ENCODE results near the gene WNT7A.

Gene WNT7A

DNA sequence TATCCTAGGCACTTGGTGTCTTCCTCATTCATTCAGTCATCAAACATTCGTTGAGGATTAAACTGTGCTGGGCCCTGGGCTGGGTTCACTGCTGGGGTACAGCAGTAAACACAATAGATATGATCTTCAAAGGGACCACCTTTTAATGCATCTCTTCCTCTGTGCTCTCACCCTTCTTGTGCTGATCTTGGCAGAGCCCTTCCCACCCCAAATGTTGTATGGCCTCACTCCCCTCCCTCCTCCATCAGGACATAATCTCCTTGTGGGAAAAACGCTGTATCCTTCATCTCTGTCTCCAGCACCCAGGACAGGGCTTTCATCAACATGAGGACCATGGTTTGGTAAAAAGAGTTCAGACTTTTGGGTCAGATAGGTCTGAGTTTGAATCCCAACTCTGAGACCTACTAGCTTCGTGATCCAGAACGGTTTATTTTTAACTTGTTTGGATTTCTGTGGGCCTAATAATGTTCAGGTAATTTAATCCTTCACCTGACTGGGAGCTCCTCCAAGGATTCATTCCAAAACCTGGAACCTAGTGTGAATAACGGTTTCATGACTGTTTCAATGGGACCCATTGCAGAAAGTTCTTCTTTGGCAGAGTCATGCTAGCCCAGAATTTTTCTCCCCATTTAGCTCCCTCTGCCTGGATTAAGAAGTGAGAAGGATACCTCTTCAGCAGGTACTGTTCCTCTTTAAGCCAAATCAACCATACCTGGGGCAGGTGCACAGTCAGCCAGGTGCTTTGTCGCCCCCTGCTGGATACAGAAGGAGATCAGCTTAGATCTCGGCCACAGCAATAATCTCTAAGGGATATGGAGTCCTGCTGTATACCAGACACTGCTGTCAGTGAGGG is 5.2 kb upstream of the WNT7A start:
- DNase-seq = no peak

DNA sequence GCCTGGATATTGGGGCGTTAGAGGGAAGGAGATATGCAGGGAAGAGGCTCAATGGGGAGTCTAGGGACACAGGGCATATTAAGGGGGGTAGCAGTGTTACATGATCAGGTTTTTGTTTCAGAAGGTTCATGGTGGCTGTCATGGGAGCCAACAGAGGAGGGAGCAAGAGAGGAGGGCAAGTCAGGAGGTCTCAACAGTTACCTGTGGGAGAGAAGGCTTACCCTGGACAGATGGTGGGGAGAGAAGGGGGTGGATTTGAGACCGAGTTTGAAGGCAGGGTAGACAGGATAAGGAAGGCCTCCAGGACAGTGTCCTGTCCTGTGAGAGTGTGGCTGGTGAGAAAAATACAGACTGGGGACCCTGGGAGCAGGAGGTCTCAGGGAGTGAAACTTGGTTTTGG is 3.8 kb upstream of the WNT7A start:
- no peak for DNase-seq

DNA sequence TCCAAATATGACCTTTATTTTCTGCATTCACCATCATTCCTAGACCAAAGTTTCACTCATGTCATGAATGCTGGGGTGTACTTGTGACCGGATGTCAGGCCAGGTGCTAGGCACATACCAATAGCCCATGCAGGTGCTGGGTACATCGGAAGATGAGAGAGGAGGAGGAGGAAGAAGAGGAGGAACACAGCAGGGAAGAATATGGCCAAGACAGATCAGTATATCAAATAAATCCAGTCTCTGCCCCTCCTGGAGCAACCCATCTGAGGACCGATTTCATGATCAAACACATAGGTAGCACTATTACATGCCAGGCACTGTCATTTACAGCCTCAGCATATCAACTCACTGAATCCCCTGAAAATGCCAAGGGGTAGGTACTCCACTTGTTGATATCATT is 3.0 kb upstream of the WNT7A start:
- no peak for DNase-seq

DNA sequence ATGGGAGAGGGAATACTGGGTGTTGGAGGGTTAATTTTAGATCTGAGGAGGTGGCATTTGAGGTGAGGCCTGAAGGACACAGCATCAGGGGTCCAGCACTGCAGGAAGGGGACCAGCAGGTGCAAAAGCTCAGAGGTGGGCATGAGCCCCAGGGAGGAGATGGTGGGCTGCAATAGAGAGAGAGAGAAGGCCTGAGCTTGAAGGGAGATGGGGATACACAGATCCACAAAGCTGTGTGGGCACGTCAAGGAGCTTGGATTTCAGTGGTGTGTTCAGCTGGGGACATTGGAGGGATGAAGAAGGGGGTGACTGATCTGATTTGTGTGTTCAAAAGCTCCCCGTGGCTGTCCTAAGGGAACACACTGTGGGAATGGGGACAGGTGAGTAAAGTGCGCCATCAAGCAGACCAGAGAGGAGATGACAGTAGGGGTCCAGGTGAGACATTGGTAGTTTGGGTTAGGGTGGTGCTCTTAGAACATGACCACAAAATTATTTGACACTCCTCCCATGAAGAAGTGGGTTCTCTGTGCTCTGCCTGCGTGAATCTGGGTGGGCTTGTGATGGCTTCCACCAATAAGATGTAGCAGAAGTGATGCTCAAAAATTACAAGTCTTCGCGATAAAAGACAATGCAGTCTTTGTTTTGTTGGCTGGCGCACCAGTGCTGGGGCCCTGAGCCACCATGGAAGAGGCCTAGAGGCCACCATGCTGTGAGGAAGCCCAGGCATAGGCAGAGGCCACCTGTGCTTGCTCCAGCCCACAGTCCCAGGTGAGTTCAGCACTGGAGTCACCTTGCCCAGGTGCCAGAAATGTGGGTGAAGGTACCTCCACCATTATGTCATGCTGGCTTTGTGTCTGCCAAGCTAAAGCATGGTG is 1.9 kb upstream of the WNT7A start:
- no peak for DNase-seq

DNA sequence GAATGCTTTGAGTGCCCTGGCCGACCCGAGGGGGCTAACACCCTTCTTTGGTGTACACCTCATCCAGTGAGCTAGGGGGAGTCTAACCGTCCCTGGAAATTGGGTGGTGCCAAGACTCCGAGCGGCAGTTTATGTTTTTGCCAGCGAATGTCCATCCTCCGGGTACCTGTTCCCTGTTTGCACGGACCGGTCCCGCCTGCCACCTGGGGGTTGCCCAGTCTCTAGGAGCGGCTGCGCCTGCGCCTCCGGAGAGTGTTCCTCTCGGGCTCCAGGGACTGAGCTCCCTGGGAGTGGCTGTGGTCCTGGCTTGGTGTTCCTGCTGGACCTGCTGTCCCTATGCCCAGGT is 913 bp upstream of the WNT7A start:
- no peak for DNase-seq

DNA sequence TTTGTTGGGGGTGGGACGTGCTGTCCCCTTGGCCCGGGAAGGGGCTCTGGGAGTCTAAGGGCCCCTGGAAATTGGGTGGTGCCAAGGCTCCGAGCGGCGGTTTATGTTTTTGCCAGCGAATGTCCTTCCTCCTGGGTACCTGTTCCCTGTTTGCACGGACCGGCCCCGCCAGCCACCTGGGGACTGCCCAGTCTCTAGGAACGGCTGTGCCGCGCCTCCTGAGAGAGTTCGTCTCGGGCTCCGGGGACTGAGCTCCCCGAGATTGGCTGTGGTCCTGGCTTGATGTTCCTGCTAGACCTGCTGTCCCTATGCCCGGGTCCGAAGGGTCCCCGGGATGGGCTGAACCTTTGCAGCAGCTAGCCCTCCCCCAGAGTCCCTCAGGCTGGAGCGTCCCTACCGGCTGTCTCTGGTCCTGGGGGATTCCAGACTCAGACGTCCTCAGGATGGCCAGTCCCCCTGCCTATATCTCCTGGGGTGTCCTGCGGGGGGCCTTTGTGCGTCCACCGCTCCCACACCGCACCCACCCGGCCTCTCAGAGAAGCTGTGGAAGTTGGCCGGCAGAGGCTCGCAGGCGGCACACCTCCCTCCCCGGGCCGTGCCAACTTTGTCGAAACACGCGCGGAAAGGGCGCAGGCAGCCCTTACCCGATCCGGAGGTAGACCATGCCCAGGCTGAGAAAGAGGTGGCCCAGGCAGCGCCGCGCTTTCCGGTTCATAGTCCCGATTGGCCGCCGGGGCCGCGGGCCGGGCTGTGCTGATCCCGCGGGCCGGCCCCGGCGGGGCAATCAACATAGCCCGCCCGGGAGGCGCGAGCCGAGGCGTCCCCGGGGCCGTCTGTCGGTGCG is 547 bp downstream of the WNT7A start:
- no peak for DNase-seq

DNA sequence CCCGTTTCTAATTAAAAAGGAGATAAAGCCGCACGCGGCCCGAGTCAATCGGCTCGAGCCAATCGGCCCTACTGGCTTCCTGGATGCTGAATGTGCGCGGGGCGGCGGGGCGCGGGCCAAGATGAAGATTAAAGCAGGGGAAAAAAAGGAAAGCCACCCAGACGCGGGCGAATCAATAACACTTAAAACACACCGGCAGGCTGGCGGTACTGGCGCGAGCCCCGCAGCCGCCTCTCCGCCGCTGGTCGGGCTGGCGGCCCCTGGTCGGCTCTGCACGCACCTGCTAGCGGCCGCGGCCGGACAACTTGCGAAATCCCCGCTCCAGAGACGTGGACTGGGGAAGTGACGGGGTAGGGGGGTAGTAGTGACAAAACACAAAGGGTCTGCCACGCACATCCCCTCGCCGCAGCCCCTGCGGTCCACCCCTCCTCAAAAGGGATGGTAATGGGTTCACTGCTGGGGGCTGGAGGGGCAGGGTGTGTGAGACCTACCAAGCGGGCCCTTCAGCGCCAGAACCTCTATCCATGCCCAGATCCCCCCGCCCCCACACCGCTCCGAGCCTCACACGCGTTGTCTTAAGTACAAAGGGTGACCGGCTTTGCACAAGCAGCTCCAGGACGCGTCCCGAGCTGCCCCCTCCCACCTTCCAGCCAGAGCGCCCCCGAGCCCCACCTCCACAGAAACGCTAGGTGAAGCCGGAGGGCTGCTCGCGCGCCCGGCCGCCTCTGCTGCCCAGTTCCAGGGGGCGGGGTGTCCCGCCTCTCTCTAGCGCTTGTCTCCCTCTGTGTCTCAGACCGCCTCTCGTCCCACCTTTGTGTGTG is 1.4 kb downstream of the WNT7A start:
- no peak for DNase-seq

DNA sequence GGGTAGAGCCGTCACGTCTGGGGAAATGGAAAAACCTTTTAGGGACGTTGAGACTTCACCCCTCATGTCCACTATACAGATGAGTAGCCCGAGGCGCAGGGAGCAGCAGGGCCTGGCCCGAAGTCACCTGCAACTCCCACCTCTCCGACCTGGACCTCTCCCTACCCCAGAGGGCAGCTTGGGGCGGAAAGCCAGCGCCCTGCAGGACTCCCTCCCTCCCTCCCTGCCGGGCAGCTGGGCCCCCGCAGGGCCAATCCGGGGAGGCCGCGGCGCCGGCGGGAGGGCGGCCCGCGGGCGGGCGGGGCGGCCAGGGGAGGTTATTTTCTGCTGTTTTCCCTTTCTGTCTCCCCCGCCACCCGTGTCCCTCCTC is 2.0 kb downstream of the WNT7A start:
- DNase-seq = no peak

DNA sequence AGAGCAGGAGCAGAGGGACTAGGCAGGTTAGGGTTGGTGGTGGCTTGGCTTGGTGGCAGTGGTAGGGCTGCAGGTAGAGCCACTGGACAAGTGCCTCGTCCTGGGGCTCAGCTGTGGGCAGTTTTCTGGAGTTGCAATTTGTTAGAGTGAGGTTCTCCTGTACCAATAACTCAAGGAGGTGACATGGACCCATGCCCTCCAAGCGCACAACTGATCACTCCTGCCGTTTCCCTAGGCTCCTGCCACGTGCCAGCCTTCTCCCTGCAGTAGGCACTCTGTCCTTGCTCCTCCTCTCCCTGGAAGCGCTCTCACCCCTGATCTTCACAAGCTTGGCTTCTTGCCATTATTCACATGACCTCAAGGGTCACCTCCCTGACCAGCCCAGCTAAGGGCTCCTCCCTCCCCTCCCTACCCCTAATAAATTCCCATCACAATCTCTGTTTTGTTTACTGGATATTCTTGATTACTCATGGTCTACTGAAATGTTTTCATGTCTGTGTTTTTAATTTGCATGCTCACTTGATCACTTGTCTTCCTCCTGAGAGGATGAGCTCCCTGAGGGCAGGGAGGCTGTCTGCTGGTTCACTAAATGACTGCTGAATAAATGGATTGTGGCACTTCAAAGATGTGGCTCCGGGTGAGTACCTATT is 3.3 kb downstream of the WNT7A start:
- no peak for DNase-seq

DNA sequence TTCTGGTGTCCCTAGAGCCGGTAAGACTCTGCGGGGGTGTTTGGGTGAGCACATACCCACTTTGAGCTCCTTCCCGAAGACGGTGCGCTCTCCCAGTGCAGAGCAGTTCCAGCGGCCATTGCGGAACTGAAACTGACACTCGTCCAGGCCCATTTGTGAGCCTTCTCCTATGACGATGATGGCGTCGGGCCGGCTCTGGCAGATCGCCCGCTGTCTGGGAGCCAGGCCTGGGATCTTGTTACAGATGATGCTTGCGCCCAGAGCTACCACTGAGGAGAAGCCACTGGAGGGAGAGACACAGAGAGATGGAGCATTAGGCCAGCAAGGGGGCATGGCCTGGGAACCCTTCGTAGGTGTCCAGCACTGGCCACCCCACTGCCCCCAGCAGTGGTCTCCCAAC is 5.0 kb downstream of the WNT7A start:
- DNase-seq = no peak

DNA sequence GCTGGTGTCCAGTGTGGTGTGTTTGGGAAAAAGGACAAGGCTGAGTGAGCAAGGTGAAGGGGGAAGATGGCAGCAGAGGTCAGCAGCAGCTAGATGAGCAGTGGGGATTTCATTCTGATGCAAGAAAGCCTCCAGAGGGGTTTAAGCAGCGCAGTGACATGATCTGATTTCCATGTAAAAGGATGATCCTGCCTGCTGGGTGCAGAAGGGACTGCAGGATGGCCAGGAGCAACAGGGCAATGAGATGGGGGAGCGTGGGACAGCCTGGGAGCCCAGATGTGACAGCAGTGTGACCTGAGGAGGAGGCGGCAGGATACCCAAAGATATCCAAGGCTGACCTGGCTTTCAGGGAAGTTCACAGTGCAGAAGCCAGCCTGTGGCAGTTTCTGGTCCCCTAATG is 6.1 kb downstream of the WNT7A start:
- DNase-seq = no peak

DNA sequence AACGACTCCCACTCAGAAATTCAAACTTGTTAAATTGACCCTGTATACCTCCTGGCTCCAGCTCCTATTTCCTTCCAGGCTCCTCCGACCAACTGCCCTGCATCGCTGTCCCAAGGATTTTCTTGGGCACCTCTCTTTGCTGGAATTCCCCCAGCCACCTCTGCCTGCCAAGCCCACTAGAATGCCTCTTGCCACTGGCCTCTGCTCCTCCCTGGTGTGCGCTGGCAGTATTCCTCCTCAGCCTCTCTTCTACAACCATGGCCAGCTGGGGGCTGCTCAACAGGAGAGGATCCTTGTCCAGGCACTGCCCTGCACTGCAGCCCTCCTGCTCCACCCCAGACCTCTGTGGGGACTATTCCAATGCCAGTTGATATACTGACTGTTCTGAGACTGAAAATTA is 7.4 kb downstream of the WNT7A start:
- no peak for DNase-seq

DNA sequence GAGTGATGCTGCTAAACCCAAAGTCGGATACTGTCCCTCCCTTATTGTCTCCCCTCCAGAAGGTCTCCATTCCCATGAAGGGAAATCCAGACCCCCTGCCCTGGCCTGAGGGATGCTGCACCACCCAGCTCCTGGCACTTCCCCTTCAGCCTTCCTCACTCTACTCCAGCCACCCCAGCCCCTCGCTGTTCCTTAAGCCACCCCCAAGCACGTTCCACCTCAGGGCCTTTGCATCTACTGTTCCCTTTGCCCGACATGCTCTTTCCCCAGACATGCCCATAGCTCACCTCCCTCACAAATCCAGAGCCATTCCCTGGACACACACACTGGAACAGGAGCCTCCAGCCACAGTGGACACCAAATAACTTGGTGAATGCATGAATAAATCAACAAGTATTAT is 8.1 kb downstream of the WNT7A start:
- DNase-seq = no peak

DNA sequence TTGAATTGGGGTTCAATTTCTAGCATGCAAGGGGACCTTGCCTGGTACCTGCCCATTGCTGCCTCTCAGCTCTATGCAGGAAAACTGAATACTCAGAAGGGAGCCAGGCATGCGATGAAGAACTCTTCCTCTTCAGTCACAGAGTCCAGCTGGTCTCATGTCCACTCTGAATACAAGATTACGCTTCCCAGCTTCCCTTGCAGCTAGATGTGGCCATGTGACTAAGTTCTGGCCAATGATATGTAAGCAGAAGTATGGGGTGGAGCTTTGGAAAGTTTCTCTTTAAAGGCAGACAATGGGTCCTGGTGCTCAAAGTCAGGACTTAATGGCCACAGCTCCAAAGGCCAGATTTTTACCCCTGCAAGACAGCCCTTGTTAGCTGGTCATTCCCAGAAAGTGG is 9.0 kb downstream of the WNT7A start:
- no peak for DNase-seq

DNA sequence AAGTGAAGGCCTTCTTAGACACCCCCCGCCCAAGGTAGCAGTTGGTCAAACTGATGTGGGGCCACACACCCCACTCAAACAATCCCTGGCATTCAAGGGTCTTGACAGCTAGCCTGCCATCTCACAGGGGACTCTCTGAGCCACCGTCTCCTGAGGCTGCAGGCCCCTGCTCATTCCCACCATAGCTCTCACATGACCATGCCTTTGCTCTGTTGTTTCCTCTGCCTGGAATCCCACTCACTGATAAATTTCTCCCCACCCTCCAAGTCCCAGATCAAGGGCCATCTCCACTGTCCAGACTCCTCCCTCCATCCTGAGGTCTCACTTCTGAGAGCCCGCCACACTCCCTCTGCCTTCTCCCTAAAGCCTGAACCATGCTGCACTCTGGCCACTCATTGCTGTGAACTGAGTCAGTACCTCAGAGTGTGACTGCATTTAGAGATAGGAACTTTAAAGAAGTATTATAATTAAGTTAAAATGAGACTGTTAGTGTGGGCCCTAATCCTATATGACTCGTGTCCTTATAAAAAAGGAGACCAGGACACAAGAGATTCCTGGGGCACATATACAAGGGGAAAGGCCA is 10.0 kb downstream of the WNT7A start:
- DNase-seq = no peak

DNA sequence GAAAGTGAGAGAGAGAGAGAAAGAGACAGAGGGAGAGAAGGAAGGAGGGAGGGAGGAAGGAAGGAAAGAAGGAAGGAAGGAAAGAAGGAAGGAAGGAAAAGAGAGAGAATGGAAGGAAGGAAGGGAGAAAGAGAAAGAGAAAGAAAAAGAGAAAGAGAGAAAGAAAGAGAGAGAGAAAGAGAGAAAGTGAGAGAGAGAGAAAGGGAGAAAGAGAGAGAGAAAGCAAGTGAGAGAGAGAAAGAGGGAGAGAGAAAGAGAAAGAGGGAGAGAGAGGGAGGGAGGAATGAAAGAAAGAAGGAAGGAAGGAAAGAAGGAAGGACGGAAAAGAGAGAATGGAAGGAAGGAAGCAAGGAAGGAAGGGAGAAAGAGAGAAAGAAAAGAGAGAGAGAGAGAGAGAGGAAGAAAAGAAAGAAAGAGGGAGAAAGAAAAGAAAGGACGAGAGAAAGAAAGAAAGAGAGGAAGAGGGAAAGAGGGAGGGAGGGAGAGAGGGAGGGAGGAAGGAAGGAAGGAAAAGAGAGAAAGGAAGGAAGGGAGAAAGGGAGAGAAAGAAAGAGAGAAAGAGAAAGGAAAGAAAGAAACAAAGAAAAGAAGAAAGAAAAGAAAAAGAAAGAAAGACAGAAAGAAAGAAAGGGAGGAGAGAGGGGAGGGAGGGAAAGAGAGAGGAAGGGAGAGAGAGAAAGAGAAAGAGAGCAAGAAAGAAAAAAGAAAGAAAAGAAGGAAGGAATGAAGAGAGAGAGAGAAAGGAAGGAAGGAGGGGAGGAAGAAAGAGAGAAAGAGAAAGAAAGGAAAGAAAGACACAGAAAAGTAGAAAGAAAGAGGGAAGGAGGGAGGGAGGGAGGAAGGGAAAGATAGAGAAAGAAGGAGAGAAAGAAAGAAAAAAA is 10.8 kb downstream of the WNT7A start:
- no peak for DNase-seq

DNA sequence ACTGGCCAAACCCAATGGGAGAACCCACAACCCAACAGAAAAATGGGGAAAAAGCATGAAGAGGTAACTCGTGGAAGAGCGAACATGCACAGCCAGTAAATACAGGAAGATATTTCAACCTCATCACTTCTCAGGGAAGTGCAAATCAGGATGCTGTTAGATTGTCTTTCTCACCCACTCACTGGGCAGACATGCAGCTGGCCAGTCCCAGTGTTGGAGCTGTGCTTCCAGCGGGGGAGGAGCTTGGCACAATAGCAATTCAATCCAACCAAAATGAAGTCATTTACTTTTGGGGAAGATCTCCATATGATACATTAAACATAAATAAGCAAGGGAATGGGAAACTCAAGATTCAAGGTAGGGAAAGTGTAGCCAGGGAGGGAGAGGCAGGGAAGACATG is 12.1 kb downstream of the WNT7A start:
- no peak for DNase-seq

DNA sequence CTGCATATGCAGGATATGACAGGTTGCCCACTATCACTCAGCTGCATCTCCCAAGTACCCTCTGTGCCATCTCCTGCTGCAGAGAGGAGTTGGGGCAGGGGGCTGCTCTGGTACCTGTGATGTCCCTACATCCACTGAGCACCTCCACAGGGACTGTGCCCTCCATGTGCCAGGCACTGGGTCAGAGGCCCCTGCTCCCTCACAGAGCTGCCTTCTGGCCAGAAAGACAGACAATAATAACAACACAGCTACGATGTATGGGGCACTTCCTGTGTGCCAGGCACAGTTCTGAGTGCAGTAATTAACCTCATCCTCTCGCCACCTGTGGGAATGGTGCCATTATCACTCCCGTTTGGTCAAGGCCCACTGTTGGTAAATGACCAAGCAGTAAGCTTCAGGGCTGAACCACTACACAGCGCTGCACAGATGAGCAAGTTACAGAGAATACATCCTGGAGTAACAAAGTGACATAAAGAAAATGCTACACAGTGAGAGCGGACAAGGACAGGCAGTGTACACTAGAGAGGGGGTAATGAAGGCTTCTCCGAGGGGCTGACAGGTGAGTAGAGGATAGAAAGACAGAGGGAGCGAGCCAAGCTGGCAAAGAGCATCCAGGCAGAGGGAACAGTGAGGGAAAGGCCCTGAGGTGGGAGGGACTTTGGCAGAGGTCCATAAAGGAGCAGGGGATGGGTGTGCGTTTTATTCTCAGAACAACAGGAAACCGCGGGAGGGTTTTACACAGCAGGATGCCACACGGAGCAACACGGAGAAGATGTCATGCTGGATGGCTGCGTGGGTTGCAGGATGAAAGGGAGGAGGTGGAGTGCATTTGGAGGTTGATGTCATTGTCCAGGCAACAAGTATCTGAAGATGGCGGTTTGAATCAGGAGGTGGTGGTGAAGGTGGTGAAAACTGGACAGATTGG is 13.6 kb downstream of the WNT7A start:
- no peak for DNase-seq

DNA sequence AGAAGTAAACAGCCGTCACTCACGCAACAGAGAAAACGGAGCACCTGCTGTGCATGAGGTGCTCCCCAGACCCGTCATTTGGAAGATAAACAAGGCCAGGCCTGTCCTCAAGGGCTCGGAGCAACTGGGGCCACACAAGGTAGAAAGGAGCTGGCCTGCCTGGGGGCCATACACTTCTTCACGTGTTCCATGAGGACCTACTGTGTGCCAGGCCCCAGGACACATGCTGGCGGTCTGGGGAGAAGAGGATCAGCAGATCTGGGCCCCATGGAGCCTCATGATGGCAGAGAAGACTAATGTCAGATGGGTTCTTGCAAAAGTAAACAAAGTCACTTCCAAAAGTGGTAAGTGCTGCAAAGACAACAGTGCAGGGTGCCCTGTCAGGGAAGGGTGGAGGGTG is 14.3 kb downstream of the WNT7A start:
- no peak for DNase-seq
